ENCODE results near the gene RAB31.

Gene RAB31

GRCh38 chr18:9779630-9780029, 71.5 kb downstream of the RAB31 start:
- no peak overlapping the region for H3K9ac ChIP-seq (ENCODE audit: insufficient read length)
- DNase-seq (ENCODE audit: low read depth, low spot score), result no peak
- no peak overlapping the region for H3K27ac ChIP-seq

GRCh38 chr18:9782073-9782857, 74.2 kb downstream of the RAB31 start:
- H3K9ac ChIP-seq (ENCODE audit: insufficient read length), result no peak overlapping the region
- H3K4me3 ChIP-seq, result no peak overlapping the region
- DNase-seq (ENCODE audit: low read depth, low spot score), result no peak

More at GRCh38 chr18:9779630-9780029, 71.5 kb downstream of the RAB31 start:
- Histone ChIP-seq H3K9me3 (ENCODE audit: low read depth, low read length) (no peaks in the 10 kb centered on the region), H3K36me3 (ENCODE audit: insufficient read depth, low read length) (no peaks in the 10 kb centered on the region), H3K4me3 (no peak overlapping the region)
- TF ChIP-seq EZH2 (IDR thresholded peaks at IDR 0.05), result no peak
- TF ChIP-seq FOXP2 (optimal IDR thresholded peaks at IDR 0.05; ENCODE audit: control extremely low read depth, extremely low read length, insufficient read depth), result no peak
- no peak for TF ChIP-seq POLR2AphosphoS5 (IDR thresholded peaks at IDR 0.05; ENCODE audit: borderline replicate concordance, low read depth, low read length)

GRCh38 chr18:9786631-9787030, 78.5 kb downstream of the RAB31 start:
- Histone ChIP-seq H3K9me3 (ENCODE audit: low read depth, low read length) (no peaks in the 10 kb centered on the region), H3K9ac (ENCODE audit: insufficient read length) (no peak overlapping the region), H3K36me3 (ENCODE audit: insufficient read depth, low read length) (no peaks in the 10 kb centered on the region), H3K4me3 (no peak overlapping the region), H3K27ac (no peak overlapping the region)
- no peak for DNase-seq (ENCODE audit: low read depth, low spot score)
- TF ChIP-seq FOXP2 (optimal IDR thresholded peaks at IDR 0.05; ENCODE audit: control extremely low read depth, extremely low read length, insufficient read depth) (no peak), POLR2AphosphoS5 (IDR thresholded peaks at IDR 0.05; ENCODE audit: borderline replicate concordance, low read depth, low read length) (no peak), EZH2 (IDR thresholded peaks at IDR 0.05) (no peak)

More at GRCh38 chr18:9782073-9782857, 74.2 kb downstream of the RAB31 start:
- Histone ChIP-seq H3K36me3 (ENCODE audit: insufficient read depth, low read length) (no peaks in the 10 kb centered on the region), H3K9me3 (ENCODE audit: low read depth, low read length) (no peaks in the 10 kb centered on the region), H3K27ac (no peak overlapping the region)
- no peak for TF ChIP-seq EZH2 (IDR thresholded peaks at IDR 0.05)
- no peak for TF ChIP-seq POLR2AphosphoS5 (IDR thresholded peaks at IDR 0.05; ENCODE audit: borderline replicate concordance, low read depth, low read length)
- TF ChIP-seq FOXP2 (optimal IDR thresholded peaks at IDR 0.05; ENCODE audit: control extremely low read depth, extremely low read length, insufficient read depth), result no peak

GRCh38 chr18:9787036-9787435, 78.9 kb downstream of the RAB31 start:
- no peaks in the 10 kb centered on the region for H3K9me3 ChIP-seq (ENCODE audit: low read depth, low read length)
- no peaks in the 10 kb centered on the region for H3K36me3 ChIP-seq (ENCODE audit: insufficient read depth, low read length)
- TF ChIP-seq FOXP2 (optimal IDR thresholded peaks at IDR 0.05; ENCODE audit: control extremely low read depth, extremely low read length, insufficient read depth) (no peak), EZH2 (IDR thresholded peaks at IDR 0.05) (no peak), POLR2AphosphoS5 (IDR thresholded peaks at IDR 0.05; ENCODE audit: borderline replicate concordance, low read depth, low read length) (no peak)
- H3K27ac ChIP-seq, result no peak overlapping the region
- H3K9ac ChIP-seq (ENCODE audit: insufficient read length), result no peak overlapping the region
- no peak for DNase-seq (ENCODE audit: low read depth, low spot score)
- no peak overlapping the region for H3K4me3 ChIP-seq

GRCh38 chr18:9787712-9788111, 79.6 kb downstream of the RAB31 start:
- TF ChIP-seq POLR2AphosphoS5 (IDR thresholded peaks at IDR 0.05; ENCODE audit: borderline replicate concordance, low read depth, low read length) (no peak), FOXP2 (optimal IDR thresholded peaks at IDR 0.05; ENCODE audit: control extremely low read depth, extremely low read length, insufficient read depth) (no peak), EZH2 (IDR thresholded peaks at IDR 0.05) (no peak)
- Histone ChIP-seq H3K36me3 (ENCODE audit: insufficient read depth, low read length) (no peaks in the 10 kb centered on the region), H3K4me3 (no peak overlapping the region), H3K9ac (ENCODE audit: insufficient read length) (no peak overlapping the region), H3K27ac (no peak overlapping the region), H3K9me3 (ENCODE audit: low read depth, low read length) (no peaks in the 10 kb centered on the region)
- DNase-seq (ENCODE audit: low read depth, low spot score), result no peak

- no peak for TF ChIP-seq FOXP2 (optimal IDR thresholded peaks at IDR 0.05; ENCODE audit: control extremely low read depth, extremely low read length, insufficient read depth)
- TF ChIP-seq EZH2 (IDR thresholded peaks at IDR 0.05), result no peak
- TF ChIP-seq POLR2AphosphoS5 (IDR thresholded peaks at IDR 0.05; ENCODE audit: borderline replicate concordance, low read depth, low read length), result no peak
- H3K9me3 ChIP-seq (ENCODE audit: low read depth, low read length), result no peaks in the 10 kb centered on the region
- H3K4me3 ChIP-seq, result no peak overlapping the region
- H3K9ac ChIP-seq (ENCODE audit: insufficient read length), result no peak overlapping the region
- no peak overlapping the region for H3K27ac ChIP-seq
- H3K36me3 ChIP-seq (ENCODE audit: insufficient read depth, low read length), result no peaks in the 10 kb centered on the region
- no peak for DNase-seq (ENCODE audit: low read depth, low spot score)
Measured at GRCh38 chr18:9788140-9788539, 80.0 kb downstream of the RAB31 start.

- TF ChIP-seq FOXP2 (optimal IDR thresholded peaks at IDR 0.05; ENCODE audit: control extremely low read depth, extremely low read length, insufficient read depth), result no peak
- no peak for TF ChIP-seq EZH2 (IDR thresholded peaks at IDR 0.05)
- no peak for TF ChIP-seq POLR2AphosphoS5 (IDR thresholded peaks at IDR 0.05; ENCODE audit: borderline replicate concordance, low read depth, low read length)
Measured at GRCh38 chr18:9788860-9789259, 80.8 kb downstream of the RAB31 start.

GRCh38 chr18:9790261-9790660, 82.2 kb downstream of the RAB31 start:
- no peaks in the 10 kb centered on the region for H3K9me3 ChIP-seq (ENCODE audit: low read depth, low read length)
- H3K27ac ChIP-seq, result no peak overlapping the region
- DNase-seq (ENCODE audit: low read depth, low spot score), result no peak
- no peaks in the 10 kb centered on the region for H3K36me3 ChIP-seq (ENCODE audit: insufficient read depth, low read length)
- no peak overlapping the region for H3K9ac ChIP-seq (ENCODE audit: insufficient read length)
- TF ChIP-seq POLR2AphosphoS5 (IDR thresholded peaks at IDR 0.05; ENCODE audit: borderline replicate concordance, low read depth, low read length) (no peak), FOXP2 (optimal IDR thresholded peaks at IDR 0.05; ENCODE audit: control extremely low read depth, extremely low read length, insufficient read depth) (no peak), EZH2 (IDR thresholded peaks at IDR 0.05) (no peak)
- no peak overlapping the region for H3K4me3 ChIP-seq

More at GRCh38 chr18:9788860-9789259, 80.8 kb downstream of the RAB31 start:
- no peak for DNase-seq (ENCODE audit: low read depth, low spot score)
- Histone ChIP-seq H3K9me3 (ENCODE audit: low read depth, low read length) (no peaks in the 10 kb centered on the region), H3K4me3 (no peak overlapping the region), H3K36me3 (ENCODE audit: insufficient read depth, low read length) (no peaks in the 10 kb centered on the region), H3K9ac (ENCODE audit: insufficient read length) (no peak overlapping the region), H3K27ac (no peak overlapping the region)
